Ishikawa (cell line): Measurements from ENCODE around the gene C10orf53.

Experiments used
- CEBPB ChIP-seq: IDR thresholded peaks from 2 replicates; pipeline ENCODE4 v1.6.1; 2012
- CREB1 ChIP-seq: IDR thresholded peaks from 2 replicates; pipeline ENCODE4 v1.6.1; 2012; ENCODE audit warnings: low read depth
- EGR1 ChIP-seq: IDR thresholded peaks from 2 replicates; pipeline ENCODE4 v1.6.1; 2012
- EP300 ChIP-seq: IDR thresholded peaks from 2 replicates; pipeline ENCODE4 v1.6.1; 2012; ENCODE audit warnings: borderline replicate concordance
- FOXM1 ChIP-seq: IDR thresholded peaks from 2 replicates; pipeline ENCODE4 v1.6.1; 2012; ENCODE audit warnings: low read depth, borderline replicate concordance
- MAX ChIP-seq: IDR thresholded peaks from 2 replicates; pipeline ENCODE4 v1.6.1; 2012
- NFIC ChIP-seq: IDR thresholded peaks from 2 replicates; pipeline ENCODE4 v1.6.1; 2012
- RAD21 ChIP-seq: IDR thresholded peaks from 2 replicates; pipeline ENCODE4 v1.6.1; 2012; ENCODE audit warnings: low read depth
- TAF1 ChIP-seq: IDR thresholded peaks from 2 replicates; pipeline ENCODE4 v1.6.1; 2012; ENCODE audit warnings: low read depth, mild to moderate bottlenecking
- TCF12 ChIP-seq: IDR thresholded peaks from 2 replicates; pipeline ENCODE4 v1.6.1; 2012; ENCODE audit warnings: low read depth
- TEAD4 ChIP-seq: IDR thresholded peaks from 2 replicates; pipeline ENCODE4 v1.6.1; 2012
- USF1 ChIP-seq: IDR thresholded peaks from 2 replicates; pipeline ENCODE4 v1.6.1; 2012
- YY1 ChIP-seq: IDR thresholded peaks from 2 replicates; pipeline ENCODE4 v1.6.1; 2012; ENCODE audit warnings: low read depth
- TF ChIP-seq, protein P1 (sequence below): IDR thresholded peaks from 2 replicates; pipeline ENCODE4 v1.6.1; 2012; ENCODE audit warnings: low read depth, mild to moderate bottlenecking

GRCh38 chr10:49737474-49738201, 58.2 kb downstream of the C10orf53 start:
- no peak for TF ChIP-seq RAD21
- no peak for TF ChIP-seq NFIC
- TF ChIP-seq EP300: no peak
- TF ChIP-seq USF1: no peak
- no peak for TF ChIP-seq FOXM1
- TF ChIP-seq YY1: no peak
- TF ChIP-seq TEAD4: no peak
- TF ChIP-seq MAX: no peak
- no peak for TF ChIP-seq CEBPB
- no peak for TF ChIP-seq CREB1
- no peak for TF ChIP-seq EGR1
- no peak for TF ChIP-seq TCF12
- TF ChIP-seq, protein P1, sequence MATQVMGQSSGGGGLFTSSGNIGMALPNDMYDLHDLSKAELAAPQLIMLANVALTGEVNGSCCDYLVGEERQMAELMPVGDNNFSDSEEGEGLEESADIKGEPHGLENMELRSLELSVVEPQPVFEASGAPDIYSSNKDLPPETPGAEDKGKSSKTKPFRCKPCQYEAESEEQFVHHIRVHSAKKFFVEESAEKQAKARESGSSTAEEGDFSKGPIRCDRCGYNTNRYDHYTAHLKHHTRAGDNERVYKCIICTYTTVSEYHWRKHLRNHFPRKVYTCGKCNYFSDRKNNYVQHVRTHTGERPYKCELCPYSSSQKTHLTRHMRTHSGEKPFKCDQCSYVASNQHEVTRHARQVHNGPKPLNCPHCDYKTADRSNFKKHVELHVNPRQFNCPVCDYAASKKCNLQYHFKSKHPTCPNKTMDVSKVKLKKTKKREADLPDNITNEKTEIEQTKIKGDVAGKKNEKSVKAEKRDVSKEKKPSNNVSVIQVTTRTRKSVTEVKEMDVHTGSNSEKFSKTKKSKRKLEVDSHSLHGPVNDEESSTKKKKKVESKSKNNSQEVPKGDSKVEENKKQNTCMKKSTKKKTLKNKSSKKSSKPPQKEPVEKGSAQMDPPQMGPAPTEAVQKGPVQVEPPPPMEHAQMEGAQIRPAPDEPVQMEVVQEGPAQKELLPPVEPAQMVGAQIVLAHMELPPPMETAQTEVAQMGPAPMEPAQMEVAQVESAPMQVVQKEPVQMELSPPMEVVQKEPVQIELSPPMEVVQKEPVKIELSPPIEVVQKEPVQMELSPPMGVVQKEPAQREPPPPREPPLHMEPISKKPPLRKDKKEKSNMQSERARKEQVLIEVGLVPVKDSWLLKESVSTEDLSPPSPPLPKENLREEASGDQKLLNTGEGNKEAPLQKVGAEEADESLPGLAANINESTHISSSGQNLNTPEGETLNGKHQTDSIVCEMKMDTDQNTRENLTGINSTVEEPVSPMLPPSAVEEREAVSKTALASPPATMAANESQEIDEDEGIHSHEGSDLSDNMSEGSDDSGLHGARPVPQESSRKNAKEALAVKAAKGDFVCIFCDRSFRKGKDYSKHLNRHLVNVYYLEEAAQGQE: no peak
- no peak for TF ChIP-seq TAF1
